ENCODE data around the gene PC. TPM values are rescaled to one million over a fixed set of nuclear protein-coding genes. Genes with fewer than 3 reads are reported as not detected.
"Not testable (repeated sequence)": the region's sequence is repeated elsewhere in the genome, so short reads cannot be mapped to it uniquely, and the experiment has no call there.

PC gene
- total and polyA plus RNA-seq, 4 experiments from 2014 or later = 2.9 to 7.7 (median 5.4) TPM

DNA sequence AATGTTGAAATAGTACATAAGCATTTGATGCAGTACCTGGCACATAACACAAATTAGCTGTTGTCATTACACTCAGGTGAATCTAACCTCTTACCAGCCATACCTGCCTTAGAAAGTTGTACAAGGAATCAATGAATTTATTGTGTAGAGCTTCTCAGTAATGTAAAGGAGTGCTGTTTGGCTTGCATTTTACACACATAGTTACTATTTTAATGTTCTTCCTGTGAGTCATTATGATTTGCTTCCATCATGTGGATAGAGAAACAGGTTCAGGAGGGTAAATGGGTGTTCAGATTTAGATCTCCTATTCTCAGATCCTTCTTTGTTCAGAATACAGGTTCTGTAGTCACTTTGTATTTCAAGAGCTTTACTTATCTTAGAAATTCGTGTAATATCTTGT is 142.5 kb downstream of the PC start:
- Mint-ChIP-seq H3K27me3 (no peaks in the 10 kb centered on the region), H3K27ac (no peak overlapping the region), H3K4me1 (no peaks in the 10 kb centered on the region), H3K36me3 (peaks cover 0 to 4% of the 10 kb centered on the region in 2 donors), H3K4me3 (no peak overlapping the region), H3K9me3 (no peaks in the 10 kb centered on the region)
- Histone ChIP-seq H3K9me3 (ENCODE audit: control insufficient read depth in 1 of 2, low read length in 2 of 2) (no peaks in the 10 kb centered on the region), H3K36me3 (ENCODE audit: insufficient read depth, low read length) (no peaks in the 10 kb centered on the region), H3K27me3 (ENCODE audit: insufficient read depth, low read length) (no peaks in the 10 kb centered on the region), H3K4me3 (ENCODE audit: low read length in 2 of 2) (no peak overlapping the region), H3K4me1 (ENCODE audit: insufficient read depth, low read length) (no peaks in the 10 kb centered on the region), H3K27ac (ENCODE audit: low read depth, low read length) (no peak overlapping the region)
- POLR2A ChIA-PET (ENCODE audit: partially characterized antibody) = no interaction called here
- DNase-seq = no peak
- intact Hi-C loops (cut with micrococcal nuclease) = no loop called here
- CTCF ChIA-PET (ENCODE audit: partially characterized antibody) = no interaction called here

DNA sequence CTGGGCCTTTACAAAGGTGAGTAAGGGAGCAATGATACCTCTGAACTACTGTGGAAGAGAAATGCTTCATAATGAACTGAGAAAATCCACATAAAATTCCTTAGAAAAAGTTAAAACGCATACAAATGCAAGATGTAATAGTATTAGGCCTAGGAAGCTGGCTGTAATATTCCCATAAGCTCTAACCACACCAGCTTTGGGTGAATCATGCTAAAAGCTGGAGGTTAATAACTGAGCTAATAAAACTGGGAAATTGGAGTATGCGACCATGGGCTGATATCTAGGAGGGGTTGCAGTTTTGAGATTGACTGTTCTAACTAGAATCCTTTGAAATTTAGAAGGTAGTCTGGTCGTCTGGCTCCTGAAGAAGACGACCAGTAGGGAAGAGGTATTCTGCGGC is 143.5 kb downstream of the PC start:
- POLR2A ChIA-PET (ENCODE audit: partially characterized antibody) = no interaction called here
- CTCF ChIA-PET (ENCODE audit: partially characterized antibody) = no interaction called here

DNA sequence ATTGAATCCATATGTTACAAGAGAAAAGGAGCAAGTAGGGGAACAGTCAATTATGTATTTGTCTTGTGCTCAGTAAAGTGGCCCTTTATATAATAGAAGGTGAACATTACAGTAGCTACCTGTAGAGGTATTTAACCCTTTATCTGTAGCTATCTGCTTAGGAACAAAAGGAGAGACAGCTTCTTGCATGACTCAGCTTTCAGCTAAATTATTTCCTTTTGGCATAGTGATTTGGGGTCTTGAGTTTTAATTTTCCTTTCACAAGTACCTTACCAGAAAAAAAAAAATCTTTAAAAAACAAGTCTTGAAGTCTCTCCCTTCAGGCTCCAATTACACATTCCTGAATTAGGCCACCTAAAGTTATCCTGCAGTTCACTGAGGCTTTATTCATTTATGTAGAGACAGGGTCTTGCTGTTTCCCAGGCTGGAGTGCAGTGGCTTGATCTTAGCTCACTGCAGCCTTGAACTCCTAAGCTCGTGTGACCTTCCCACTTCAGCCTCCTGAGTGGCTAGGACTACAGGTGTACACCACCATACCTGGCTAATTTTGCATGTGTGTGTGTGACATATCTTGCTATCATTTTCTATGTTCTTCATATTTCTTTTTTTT is 147.5 kb downstream of the PC start:
- CTCF ChIA-PET (ENCODE audit: partially characterized antibody) = no interaction called here
- Mint-ChIP-seq H3K9me3 (peaks cover 0 to 2% (median 0%) of the 10 kb centered on the region in 8 donors), H3K27me3 (no peaks in the 10 kb centered on the region), H3K27ac (peak overlapping the region in 1 of 7 donors; percentile 37), H3K36me3 (peaks cover 11 to 17% of the 10 kb centered on the region in 2 donors), H3K4me1 (no peaks in the 10 kb centered on the region), H3K4me3 (no peak overlapping the region)
- intact Hi-C loops (cut with micrococcal nuclease) = no loop called here
- POLR2A ChIA-PET (ENCODE audit: partially characterized antibody) = no interaction called here
- no peak for DNase-seq
- Histone ChIP-seq H3K4me3 (ENCODE audit: low read length in 2 of 2) (no peak overlapping the region), H3K27me3 (ENCODE audit: insufficient read depth, low read length) (no peaks in the 10 kb centered on the region), H3K36me3 (ENCODE audit: insufficient read depth, low read length) (no peaks in the 10 kb centered on the region), H3K27ac (ENCODE audit: low read depth, low read length) (no peak overlapping the region), H3K4me1 (ENCODE audit: insufficient read depth, low read length) (no peaks in the 10 kb centered on the region), H3K9me3 (ENCODE audit: control insufficient read depth in 1 of 2, low read length in 2 of 2) (no peaks in the 10 kb centered on the region)

More for the DNA sequence above, 143.5 kb downstream of the PC start:
- H3K4me1 Mint-ChIP-seq = no peaks in the 10 kb centered on the region
- no peaks in the 10 kb centered on the region for H3K27me3 Mint-ChIP-seq
- Histone ChIP-seq H3K4me1 (ENCODE audit: insufficient read depth, low read length) (no peaks in the 10 kb centered on the region), H3K9me3 (ENCODE audit: control insufficient read depth in 1 of 2, low read length in 2 of 2) (no peaks in the 10 kb centered on the region), H3K27me3 (ENCODE audit: insufficient read depth, low read length) (no peaks in the 10 kb centered on the region), H3K36me3 (ENCODE audit: insufficient read depth, low read length) (no peaks in the 10 kb centered on the region), H3K4me3 (ENCODE audit: low read length in 2 of 2) (no peak overlapping the region), H3K27ac (ENCODE audit: low read depth, low read length) (no peak overlapping the region)
- H3K36me3 Mint-ChIP-seq = peaks cover 6 to 11% of the 10 kb centered on the region in 2 donors
- H3K27ac Mint-ChIP-seq = no peak overlapping the region
- intact Hi-C loops (cut with micrococcal nuclease) = no loop called here
- H3K9me3 Mint-ChIP-seq = no peaks in the 10 kb centered on the region
- H3K4me3 Mint-ChIP-seq = no peak overlapping the region
- no peak for DNase-seq

DNA sequence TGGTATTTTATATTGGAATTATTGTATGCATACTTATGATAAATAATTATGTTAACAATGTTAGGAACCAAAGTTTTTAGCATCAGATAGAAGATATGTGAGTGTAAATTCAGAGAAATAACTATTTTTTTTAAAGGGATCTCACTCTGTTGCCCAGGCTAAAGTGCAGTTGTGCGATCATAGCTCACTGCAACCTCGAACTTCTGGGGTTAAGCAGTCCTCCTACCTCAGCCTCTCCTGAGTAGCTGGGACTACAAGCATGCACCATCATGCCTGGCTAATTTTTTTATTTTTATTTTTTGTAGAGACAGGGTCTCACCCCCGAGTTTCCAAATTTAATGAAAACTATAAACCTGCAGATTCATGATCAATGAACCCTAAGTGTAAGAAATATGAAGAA is 148.6 kb downstream of the PC start:
- Mint-ChIP-seq H3K27ac (no peak overlapping the region), H3K9me3 (peaks cover 0 to 2% (median 0%) of the 10 kb centered on the region in 8 donors), H3K4me3 (peak overlapping the region in 1 of 8 donors; percentile 43), H3K36me3 (peaks cover 11 to 21% of the 10 kb centered on the region in 2 donors), H3K27me3 (no peaks in the 10 kb centered on the region), H3K4me1 (no peaks in the 10 kb centered on the region)
- H3K27me3 ChIP-seq (ENCODE audit: insufficient read depth, low read length) = no peaks in the 10 kb centered on the region
- no peak for DNase-seq
- no peaks in the 10 kb centered on the region for H3K9me3 ChIP-seq (ENCODE audit: control insufficient read depth in 1 of 2, low read length in 2 of 2)
- CTCF ChIA-PET (ENCODE audit: partially characterized antibody) = no interaction called here
- H3K4me3 ChIP-seq (ENCODE audit: low read length in 2 of 2) = no peak overlapping the region
- H3K4me1 ChIP-seq (ENCODE audit: insufficient read depth, low read length) = no peaks in the 10 kb centered on the region
- intact Hi-C loops (cut with micrococcal nuclease) = no loop called here
- no peaks in the 10 kb centered on the region for H3K36me3 ChIP-seq (ENCODE audit: insufficient read depth, low read length)
- no peak overlapping the region for H3K27ac ChIP-seq (ENCODE audit: low read depth, low read length)
- POLR2A ChIA-PET (ENCODE audit: partially characterized antibody) = no interaction called here

DNA sequence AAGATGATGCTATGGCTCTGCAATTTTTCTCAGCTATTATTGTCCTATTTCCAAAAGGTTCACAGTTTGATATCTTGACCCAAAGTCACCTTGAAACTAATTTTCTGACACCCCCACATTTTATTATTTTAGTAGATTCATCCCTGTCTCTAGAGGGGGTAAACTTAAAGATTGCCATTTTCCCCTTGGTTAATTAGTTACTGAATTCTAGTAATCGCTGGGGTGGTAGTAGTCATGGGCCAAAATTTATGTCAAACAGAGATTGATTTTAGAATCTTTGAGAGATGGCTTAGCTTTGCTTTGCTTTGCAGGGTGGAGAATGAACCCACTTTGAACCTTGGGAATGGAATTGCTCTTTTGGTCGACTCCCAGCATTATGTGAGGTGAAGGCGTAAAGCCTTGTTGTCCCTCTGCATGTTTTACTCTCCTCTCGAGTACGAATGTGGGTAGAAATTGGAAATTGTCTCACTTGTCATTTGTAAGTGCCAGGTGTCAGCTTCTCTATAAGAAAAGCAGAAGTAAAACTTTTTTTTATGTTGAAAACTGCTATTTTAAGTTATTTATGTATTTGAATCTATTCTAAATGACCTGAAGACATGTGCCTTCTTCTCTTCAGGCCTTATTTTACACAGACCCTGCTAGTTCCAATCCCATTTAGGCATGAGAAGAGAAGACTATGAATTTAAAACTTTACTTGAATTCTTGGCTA is 157.3 kb downstream of the PC start:
- H3K27me3 Mint-ChIP-seq = no peaks in the 10 kb centered on the region
- H3K36me3 Mint-ChIP-seq = peaks cover 4 to 21% of the 10 kb centered on the region in 2 donors
- ChIA-PET CTCF (ENCODE audit: partially characterized antibody) (no interaction called here), POLR2A (ENCODE audit: partially characterized antibody) (interaction anchor here (0.6 kb wide), 1 partner anchor 150 kb away, joined by 3 read pairs; no protein-coding TSS in a partner anchor)
- H3K27ac ChIP-seq (ENCODE audit: low read depth, low read length) = no peak overlapping the region
- peaks cover 0 to 2% (median 0%) of the 10 kb centered on the region in 8 donors for H3K9me3 Mint-ChIP-seq
- H3K27me3 ChIP-seq (ENCODE audit: insufficient read depth, low read length) = no peaks in the 10 kb centered on the region
- no peaks in the 10 kb centered on the region for H3K4me1 Mint-ChIP-seq
- H3K4me3 ChIP-seq (ENCODE audit: low read length in 2 of 2) = no peak overlapping the region
- no peak overlapping the region for H3K27ac Mint-ChIP-seq
- no peaks in the 10 kb centered on the region for H3K36me3 ChIP-seq (ENCODE audit: insufficient read depth, low read length)
- H3K4me3 Mint-ChIP-seq = no peak overlapping the region
- no peaks in the 10 kb centered on the region for H3K9me3 ChIP-seq (ENCODE audit: control insufficient read depth in 1 of 2, low read length in 2 of 2)
- intact Hi-C loops (cut with micrococcal nuclease) = no loop called here
- no peaks in the 10 kb centered on the region for H3K4me1 ChIP-seq (ENCODE audit: insufficient read depth, low read length)
- DNase-seq = no peak

DNA sequence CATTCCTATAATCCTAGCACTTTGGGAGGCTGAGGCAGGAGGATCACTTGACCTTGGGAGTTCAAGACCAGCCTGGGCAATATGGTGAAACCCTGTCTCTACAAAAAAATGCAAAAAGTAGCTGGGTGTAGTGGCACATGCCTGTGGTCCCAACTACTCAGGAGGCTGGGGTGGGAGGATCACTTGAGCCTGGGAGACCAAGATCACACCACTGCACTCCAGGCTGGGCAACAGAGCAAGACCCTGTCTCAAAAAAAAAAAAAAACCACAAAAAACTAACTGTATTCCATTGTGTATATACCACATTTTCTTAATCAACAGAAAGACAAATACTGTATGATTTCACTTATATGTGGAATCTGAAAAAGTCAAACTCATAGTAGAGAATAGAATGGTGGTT is 158.4 kb downstream of the PC start:
- H3K36me3 ChIP-seq (ENCODE audit: insufficient read depth, low read length); H3K4me3 Mint-ChIP-seq; H3K4me3 ChIP-seq (ENCODE audit: low read length in 2 of 2); H3K9me3 ChIP-seq (ENCODE audit: control insufficient read depth in 1 of 2, low read length in 2 of 2); H3K27me3 ChIP-seq (ENCODE audit: insufficient read depth, low read length); H3K4me1 Mint-ChIP-seq; H3K9me3 Mint-ChIP-seq; intact Hi-C loops (cut with micrococcal nuclease); DNase-seq; CTCF ChIA-PET (ENCODE audit: partially characterized antibody); H3K27ac Mint-ChIP-seq; POLR2A ChIA-PET (ENCODE audit: partially characterized antibody); H3K27ac ChIP-seq (ENCODE audit: low read depth, low read length); H3K4me1 ChIP-seq (ENCODE audit: insufficient read depth, low read length); H3K27me3 Mint-ChIP-seq: not testable (repeated sequence)
- H3K36me3 Mint-ChIP-seq = peaks cover 3 to 17% of the 10 kb centered on the region in 2 donors
